KMS-11 (cell line): ENCODE results near the gene SIPA1.

Experiments used
- H2AFZ ChIP-seq: fragments of 200-600 bp; sonication (generic); 2 replicates; pipeline ENCODE4 v1.6.1; 2016; ENCODE audit warnings: antibody characterized with exemption, mixed run types, low read depth
- H3K27ac ChIP-seq: fragments of 200-600 bp; sonication (generic); 2 replicates; pipeline ENCODE4 v1.6.1; 2016; ENCODE audit warnings: mild to moderate bottlenecking, mixed run types
- H3K27me3 ChIP-seq: fragments of 200-600 bp; sonication (generic); 2 replicates; pipeline ENCODE4 v1.6.1; 2017; ENCODE audit warnings: mild to moderate bottlenecking, low read depth, mixed run types, moderate library complexity; ENCODE audit not compliant: insufficient read depth
- H3K36me3 ChIP-seq: fragments of 200-600 bp; sonication (generic); 2 replicates; pipeline ENCODE4 v1.6.1; 2017; ENCODE audit warnings: mild to moderate bottlenecking, mixed run types; ENCODE audit not compliant: insufficient read depth
- H3K4me1 ChIP-seq: fragments of 200-600 bp; sonication (generic); 2 replicates; pipeline ENCODE4 v1.6.1; 2016; ENCODE audit warnings: mild to moderate bottlenecking, low read depth, mixed run types; ENCODE audit not compliant: poor library complexity, severe bottlenecking
- H3K4me2 ChIP-seq: fragments of 200-600 bp; sonication (generic); 2 replicates; pipeline ENCODE4 v1.7.0; 2016; ENCODE audit warnings: mild to moderate bottlenecking, mixed run types
- H3K4me3 ChIP-seq: fragments of 200-600 bp; sonication (generic); IDR thresholded peaks from 2 replicates; pipeline ENCODE4 v1.6.1; 2017; ENCODE audit warnings: low read depth, low read length, mixed read lengths; ENCODE audit not compliant: insufficient read depth
- H3K79me2 ChIP-seq: fragments of 200-600 bp; sonication (generic); 2 replicates; pipeline ENCODE4 v1.6.1; 2016; ENCODE audit warnings: low read depth, mixed run types; ENCODE audit not compliant: insufficient read depth
- H3K9ac ChIP-seq: fragments of 200-600 bp; sonication (generic); 2 replicates; pipeline ENCODE4 v1.6.1; 2016; ENCODE audit warnings: mild to moderate bottlenecking, mixed run types
- H4K20me1 ChIP-seq: fragments of 200-600 bp; sonication (generic); 2 replicates; pipeline ENCODE4 v1.6.1; 2016; ENCODE audit warnings: mild to moderate bottlenecking, mixed run types; ENCODE audit not compliant: insufficient read depth
- CTCF ChIP-seq: fragments of 200-600 bp; sonication (generic); conservative IDR thresholded peaks from 2 replicates; pipeline ENCODE4 v1.6.1; 2017; ENCODE audit warnings: low read depth, mild to moderate bottlenecking, antibody characterized with exemption, low read length, moderate library complexity, mixed read lengths

The SIPA1 gene

GRCh38 chr11:65637794-65638419, at the start of gene SIPA1:
TSS of gene SIPA1 (plus strand) at chr11:65638101. CDS start at chr11:65640922, 2,821 bp downstream.
- Histone ChIP-seq H3K27me3 (no peaks in the 10 kb centered on the region), H4K20me1 (no peaks in the 10 kb centered on the region), H3K79me2 (no peaks in the 10 kb centered on the region), H3K9ac (peak within 1 kb of the TSS; percentile 55; the same call in 1 of the 2 replicates), H3K36me3 (no peaks in the 10 kb centered on the region; the same call in 1 of the 2 replicates), H3K4me1 (peaks cover 17% of the 10 kb centered on the region), H3K4me2 (peak within 1 kb of the TSS; percentile 97), H3K27ac (peak within 1 kb of the TSS; percentile 59), H3K4me3 (no peak within 1 kb of the TSS), H2AFZ (peak within 1 kb of the TSS; percentile 30; the same call in 1 of the 2 replicates)
- TF ChIP-seq CTCF = no peak

GRCh38 chr11:65588199-65589054, 49.5 kb upstream of the SIPA1 start:
- H3K79me2 ChIP-seq = no peaks in the 10 kb centered on the region; the same call in 1 of the 2 replicates
- no peaks in the 10 kb centered on the region for H3K36me3 ChIP-seq
- H3K4me1 ChIP-seq = peaks cover 69% of the 10 kb centered on the region
- no peaks in the 10 kb centered on the region for H4K20me1 ChIP-seq
- H2AFZ ChIP-seq = no peak overlapping the region
- peak overlapping the region; percentile 71 for H3K9ac ChIP-seq
- H3K27me3 ChIP-seq = no peaks in the 10 kb centered on the region
- no peak overlapping the region for H3K4me3 ChIP-seq
- H3K4me2 ChIP-seq = peak overlapping the region; percentile 95
- TF ChIP-seq CTCF = peak; percentile 76
- H3K27ac ChIP-seq = peak overlapping the region; percentile 93

GRCh38 chr11:65589444-65590239, 48.3 kb upstream of the SIPA1 start:
- Histone ChIP-seq H3K27me3 (no peaks in the 10 kb centered on the region), H3K27ac (peak overlapping the region; percentile 93)

More at GRCh38 chr11:65589444-65590239, 48.3 kb upstream of the SIPA1 start:
- Histone ChIP-seq H3K4me3 (no peak overlapping the region), H4K20me1 (no peaks in the 10 kb centered on the region), H3K79me2 (no peaks in the 10 kb centered on the region; the same call in 1 of the 2 replicates), H2AFZ (no peak overlapping the region), H3K36me3 (no peaks in the 10 kb centered on the region), H3K4me1 (peaks cover 60% of the 10 kb centered on the region), H3K9ac (peak overlapping the region; percentile 71; the same call in 1 of the 2 replicates), H3K4me2 (peak overlapping the region; percentile 95)
- TF ChIP-seq CTCF = no peak
